Stimulated activated CD4-positive, alpha-beta T cell treated with anti-CD3 and anti-CD28 coated beads, TNF-alpha, amount 100 ng/mL, for 4 hours (primary cell): ENCODE measurements around the gene F11R.
"Not testable (repeated sequence)": the region's sequence is repeated elsewhere in the genome, so short reads cannot be mapped to it uniquely, and the experiment has no call there.

Experiments used
- DNase-seq, 3 experiments: peaks; one replicate each; pipeline ENCODE4 v3.0.0-alpha.2; 2020; ENCODE audit warnings: low read depth in 3 of 3

The F11R gene

DNA sequence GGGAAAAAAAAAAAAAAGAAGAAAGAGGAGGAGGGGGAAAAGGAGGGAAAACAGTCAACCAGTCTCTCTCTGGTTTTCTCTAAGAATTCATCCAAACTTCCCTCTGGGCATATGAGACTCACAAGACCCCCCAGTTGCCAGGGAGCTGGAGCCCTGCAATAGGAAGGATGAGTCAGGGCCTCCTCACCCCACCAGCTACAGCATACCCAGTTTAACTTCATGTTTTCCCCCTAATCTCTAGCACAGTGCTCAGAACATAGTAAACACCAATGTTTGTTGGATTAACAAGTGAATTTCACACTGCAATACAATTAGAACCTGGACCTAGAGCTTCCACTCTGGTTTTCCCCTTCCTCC, 7.8 kb downstream of the F11R start:
- no peak for DNase-seq

DNA sequence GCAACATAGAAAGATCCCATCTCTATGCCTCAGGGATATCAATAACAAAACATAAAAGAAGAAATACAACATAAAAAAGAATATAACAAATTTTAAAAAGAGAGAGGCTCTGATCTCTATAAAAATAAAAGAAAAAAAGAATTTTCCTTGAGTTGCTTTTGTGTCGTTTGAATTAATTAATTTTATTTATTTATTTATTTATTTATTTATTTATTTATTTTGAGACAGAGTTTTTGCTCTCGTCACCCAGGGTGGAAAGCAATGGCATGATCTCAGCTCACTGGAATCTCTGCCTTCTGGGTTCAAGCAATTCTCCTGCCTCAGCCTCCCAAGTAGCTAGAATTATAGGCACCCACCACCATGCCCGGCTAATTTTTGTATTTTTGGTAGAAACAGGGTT, 8.5 kb downstream of the F11R start:
- no peak for DNase-seq

- DNase-seq, result no peak
Observed at GRCh38 chr1:161009602-161010211, 11.2 kb downstream of the F11R start.

DNA sequence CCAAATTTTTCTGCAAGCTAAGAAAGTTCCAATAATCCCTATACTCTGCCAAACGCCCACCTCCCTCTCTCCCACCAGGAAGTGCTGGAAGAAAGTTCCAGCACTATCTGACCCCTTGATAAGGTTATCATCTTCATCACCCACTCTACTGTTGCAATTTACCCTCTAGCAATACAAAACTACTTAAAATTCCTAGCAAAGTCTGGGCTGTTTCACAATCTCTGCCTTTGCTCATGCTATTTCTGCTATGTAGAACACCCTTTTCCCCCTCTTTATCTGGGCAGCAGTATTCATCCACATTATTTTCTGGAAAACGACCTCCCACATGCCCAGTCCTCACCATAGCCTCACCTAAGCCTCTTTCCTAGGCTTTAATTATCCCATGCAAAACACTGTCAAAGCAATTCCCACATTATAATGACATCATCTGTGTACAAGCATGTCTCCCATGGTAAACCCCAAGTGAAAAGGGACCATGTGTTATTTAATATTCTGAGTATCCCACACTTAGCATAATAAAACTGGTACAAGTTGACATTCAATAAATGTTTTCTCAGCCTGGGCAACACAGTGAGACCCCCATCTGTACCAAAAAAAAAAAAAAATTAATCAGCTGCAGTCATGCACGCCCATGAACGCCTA, 12.0 kb downstream of the F11R start:
- no peak for DNase-seq

DNA sequence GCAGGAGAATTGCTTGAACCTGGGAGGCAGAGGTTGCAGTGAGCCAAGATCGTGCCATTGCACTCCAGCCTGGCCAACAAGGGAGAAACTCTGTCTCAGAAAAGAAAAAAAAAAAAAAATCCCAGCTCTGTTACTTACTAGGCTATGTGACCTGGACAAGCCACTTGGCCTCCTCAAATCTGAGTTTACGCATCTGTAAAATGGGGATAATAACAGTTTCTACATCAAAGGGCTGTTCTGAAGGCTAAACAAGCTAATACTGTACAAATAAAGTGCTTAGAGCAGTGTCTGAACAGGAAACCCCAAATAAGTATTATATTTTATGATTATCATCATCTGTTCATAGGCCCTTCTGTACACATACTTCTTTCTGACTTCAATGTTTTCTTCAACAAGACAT, 13.6 kb downstream of the F11R start:
- no peak for DNase-seq

DNA sequence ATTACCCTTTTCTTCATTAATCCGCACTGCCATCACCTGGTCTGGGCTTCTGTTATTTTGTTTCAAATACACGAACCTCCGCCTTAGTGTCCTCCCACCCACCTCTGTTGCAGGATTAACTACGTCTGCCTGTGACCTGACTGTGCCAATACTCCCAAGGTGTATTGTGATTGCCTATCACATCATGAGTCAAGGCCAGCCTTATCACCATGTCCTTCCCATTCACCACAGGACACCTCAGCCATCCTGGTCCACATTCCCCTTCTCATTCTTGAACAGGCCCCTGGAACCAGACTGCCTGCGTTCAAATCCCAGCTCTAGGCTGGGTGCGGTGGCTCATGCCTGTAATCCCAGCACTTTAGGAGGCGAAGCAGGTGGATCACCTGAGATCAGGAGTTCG, 14.4 kb downstream of the F11R start:
- no peak for DNase-seq

DNA sequence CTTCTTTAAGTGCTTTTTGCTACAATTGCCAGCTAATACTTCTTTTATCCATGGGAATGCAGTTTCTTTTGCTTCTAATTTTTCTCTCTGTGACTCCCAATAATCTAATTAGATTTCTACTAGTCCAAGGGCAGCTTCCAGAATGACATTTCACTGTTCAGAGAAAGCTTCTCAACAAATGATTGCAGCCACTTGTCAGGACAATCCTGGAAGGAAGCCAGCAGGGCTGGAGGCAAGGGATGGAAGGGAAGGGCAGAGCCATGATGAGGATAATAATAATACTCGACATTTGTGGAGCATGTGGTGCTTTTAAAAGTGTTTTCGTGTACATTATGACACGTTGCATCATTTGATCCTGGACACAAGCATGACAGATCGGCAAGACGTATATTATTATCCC, 19.4 kb downstream of the F11R start:
- no peak for DNase-seq

DNA sequence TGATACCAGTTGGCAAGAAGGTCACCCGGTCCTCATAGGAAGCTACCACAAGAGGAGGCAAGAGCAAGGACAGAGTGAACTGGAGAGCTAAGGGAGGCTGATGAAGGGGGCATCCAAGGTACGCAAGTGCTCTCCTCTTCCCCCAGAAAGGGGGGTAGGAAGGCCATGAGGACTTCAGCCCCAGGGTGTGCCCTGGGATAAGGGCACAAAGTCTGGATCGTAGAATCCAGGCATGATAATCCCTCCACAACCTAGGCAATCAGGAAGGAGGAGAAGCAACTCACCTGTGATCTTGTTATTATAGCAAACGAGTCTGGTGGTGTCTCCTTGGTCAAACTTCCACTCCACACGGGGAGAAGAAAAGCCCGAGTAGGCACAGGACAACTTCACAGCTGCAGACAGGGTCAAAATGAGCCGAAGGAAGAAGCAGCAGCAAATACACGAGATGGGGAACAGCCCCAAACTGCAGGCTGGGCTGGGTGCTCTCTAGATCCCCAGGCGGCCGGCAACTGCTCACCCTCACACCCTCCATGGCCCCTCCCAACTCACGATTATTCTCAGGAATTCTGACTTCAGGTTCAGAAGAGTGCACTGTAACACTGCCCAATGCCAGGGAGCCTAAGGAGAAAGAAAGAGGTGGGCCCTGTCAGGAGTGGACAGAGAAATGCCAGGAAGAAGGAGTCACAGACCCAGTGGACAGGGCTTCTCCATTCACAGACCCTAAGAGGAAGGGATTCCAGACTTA, 20.0 kb downstream of the F11R start:
- DNase-seq, result no peak

DNA sequence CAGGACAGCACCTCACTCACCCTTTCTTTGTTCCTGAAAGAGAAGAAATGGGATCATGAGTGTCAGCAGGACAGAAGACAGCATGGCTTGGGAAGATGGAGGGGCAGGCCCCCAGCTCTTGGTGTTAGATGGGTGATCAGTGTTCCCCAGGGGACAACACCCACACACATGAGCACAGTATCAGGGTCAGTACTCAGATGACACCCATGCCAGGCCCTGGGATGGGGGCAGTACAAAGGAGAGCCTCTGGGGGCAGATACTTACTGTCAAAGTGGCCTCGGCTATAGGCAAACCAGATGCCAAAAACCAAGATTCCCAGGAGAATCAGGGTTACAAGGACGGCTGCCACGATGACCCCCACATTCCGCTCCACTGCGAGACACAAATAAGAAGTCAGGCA, 21.6 kb downstream of the F11R start:
- no peak for DNase-seq

GRCh38 chr1:160997323-160998038, 23.5 kb downstream of the F11R start:
- DNase-seq, result peak in 2 of 3 experiments; percentile 26 to 31

- no peak for DNase-seq
Observed at GRCh38 chr1:160996178-160996577, 24.8 kb downstream of the F11R start.

DNA sequence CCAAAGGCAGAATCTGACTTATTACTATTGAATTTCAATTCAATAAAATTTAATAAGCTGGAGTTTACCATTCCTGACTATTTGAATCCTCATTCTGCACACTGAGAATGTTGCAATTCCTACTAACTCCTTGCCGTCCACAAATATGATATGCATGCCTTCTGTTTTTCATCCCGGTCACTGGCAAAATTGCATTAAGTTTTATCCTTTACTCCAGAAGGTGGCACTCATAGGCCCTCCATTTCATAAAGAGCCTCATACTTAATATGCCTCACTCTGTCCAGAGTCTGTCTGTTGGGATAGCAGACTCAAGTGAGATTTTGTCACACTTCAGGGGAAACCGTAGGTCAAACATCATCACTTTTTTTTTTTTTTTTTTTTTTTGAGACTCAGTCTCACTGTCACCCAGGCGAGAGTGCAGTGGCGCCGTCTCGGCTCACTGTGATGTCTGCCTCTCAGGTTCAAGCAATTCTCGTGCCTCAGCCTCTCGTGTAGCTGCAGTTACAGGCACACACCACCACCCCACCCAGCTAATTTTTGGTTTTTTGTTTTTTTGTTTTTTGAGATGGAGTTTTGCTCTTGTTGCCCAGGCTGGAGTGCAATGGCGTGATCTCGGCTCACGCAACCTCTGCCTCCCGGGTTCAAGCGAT, 27.3 kb downstream of the F11R start:
- DNase-seq, result no peak

DNA sequence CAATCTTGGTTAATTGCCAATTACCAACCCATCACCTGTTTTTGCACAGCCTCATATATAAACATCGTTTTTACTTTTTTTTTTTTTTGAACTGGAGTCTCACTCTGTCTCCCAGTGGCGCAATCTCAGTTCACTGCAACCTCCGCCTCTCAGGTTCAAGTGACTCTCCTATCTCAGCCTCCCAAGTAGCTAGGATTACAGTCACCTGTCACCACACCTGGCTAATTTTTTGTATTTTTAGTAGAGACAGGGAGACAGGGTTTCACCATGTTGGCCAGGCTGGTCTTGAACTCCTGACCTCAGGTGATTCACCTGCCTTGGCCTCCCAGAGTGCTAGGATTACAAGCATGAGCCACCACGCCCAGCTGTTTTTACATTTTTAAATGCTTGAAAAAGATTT, 28.9 kb downstream of the F11R start:
- DNase-seq, result not testable (repeated sequence)

DNA sequence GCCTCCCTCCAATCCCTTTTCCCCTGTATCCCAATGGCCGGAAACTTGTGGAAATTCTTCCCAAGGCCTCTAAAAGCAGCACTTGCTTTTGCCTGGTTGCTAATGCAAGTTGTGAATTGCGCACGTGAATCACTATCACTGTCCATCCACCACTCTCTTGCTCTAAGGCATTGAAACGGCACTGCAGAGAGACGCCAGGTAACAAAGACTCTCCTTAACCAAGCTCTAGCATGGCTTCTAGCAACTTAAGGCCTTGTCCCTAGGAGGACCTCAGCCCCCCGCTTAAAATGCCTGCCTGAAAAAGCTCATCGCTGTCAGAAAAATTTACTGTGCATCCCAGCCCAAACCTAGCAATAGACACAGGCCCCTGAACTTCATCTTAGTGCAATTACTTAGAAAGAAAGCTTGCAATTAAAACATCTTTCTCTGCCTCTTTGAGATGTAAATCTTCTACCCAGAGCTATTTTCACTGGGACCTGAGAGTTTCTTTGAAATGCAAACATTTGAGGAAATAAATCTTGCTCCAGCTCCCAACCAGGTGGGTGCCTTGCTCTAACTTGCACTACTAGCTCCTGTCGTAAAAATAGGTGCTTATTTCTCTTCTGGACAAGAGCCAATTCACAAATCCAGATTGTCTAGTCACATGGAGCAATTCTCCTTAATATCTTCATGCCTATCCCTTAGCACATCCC, 33.4 kb downstream of the F11R start:
- no peak for DNase-seq

GRCh38 chr1:160985723-160986122, 35.2 kb downstream of the F11R start:
- no peak for DNase-seq

GRCh38 chr1:160981584-160982411, 39.2 kb downstream of the F11R start:
- no peak for DNase-seq

DNA sequence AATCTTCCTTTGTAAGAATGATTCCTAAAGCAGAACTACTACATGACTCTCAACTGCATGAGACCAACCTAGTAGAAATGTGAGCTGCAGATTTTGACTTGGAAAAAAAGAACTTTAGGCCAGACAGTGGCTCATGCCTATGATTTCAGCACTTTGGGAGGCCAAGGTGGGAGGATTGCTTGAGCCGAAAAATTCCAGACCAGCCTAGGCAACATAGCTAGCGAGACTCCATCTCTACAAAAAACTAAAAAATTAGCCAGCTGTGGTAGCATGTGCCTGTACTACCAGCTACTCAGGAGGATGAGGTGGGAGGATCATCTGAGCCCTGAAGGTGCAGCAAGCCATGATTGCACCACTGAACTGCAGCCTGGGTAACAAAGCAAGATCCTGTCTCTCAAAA, 41.7 kb downstream of the F11R start:
- no peak for DNase-seq

DNA sequence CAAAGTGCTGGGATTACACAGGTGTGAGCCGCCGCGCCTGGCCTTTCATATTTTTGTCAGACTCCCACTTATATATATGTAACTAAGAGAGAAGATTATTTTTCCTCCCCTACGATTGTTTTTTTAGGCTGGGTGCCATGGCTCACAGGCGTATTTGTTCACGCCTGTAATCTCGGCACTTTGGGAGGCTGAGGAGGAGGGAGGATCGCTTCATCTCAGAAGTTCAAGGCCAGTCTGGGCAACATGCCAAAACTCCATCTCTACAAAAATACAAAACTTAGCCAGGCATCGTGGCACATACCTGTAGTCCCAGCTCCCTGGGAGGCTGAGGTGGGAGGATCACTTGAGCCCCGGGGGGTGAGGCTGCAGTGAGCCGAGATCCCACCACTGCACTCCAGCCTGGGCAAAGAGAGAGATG, 42.4 kb downstream of the F11R start:
- DNase-seq, result no peak

GRCh38 chr1:160975026-160975425, 45.9 kb downstream of the F11R start:
- no peak for DNase-seq

GRCh38 chr1:160973491-160973890, 47.5 kb downstream of the F11R start:
- no peak for DNase-seq

- DNase-seq, result no peak
Observed at GRCh38 chr1:160972939-160973338, 48.0 kb downstream of the F11R start.
